ENCODE measurements around the gene RELA. TPM values are rescaled to one million over a fixed set of nuclear protein-coding genes. Genes with fewer than 3 reads are reported as not detected.

The RELA gene
- polyA plus RNA-seq, 4 donors = 32.2 to 46.9 (median 36.7) TPM

DNA sequence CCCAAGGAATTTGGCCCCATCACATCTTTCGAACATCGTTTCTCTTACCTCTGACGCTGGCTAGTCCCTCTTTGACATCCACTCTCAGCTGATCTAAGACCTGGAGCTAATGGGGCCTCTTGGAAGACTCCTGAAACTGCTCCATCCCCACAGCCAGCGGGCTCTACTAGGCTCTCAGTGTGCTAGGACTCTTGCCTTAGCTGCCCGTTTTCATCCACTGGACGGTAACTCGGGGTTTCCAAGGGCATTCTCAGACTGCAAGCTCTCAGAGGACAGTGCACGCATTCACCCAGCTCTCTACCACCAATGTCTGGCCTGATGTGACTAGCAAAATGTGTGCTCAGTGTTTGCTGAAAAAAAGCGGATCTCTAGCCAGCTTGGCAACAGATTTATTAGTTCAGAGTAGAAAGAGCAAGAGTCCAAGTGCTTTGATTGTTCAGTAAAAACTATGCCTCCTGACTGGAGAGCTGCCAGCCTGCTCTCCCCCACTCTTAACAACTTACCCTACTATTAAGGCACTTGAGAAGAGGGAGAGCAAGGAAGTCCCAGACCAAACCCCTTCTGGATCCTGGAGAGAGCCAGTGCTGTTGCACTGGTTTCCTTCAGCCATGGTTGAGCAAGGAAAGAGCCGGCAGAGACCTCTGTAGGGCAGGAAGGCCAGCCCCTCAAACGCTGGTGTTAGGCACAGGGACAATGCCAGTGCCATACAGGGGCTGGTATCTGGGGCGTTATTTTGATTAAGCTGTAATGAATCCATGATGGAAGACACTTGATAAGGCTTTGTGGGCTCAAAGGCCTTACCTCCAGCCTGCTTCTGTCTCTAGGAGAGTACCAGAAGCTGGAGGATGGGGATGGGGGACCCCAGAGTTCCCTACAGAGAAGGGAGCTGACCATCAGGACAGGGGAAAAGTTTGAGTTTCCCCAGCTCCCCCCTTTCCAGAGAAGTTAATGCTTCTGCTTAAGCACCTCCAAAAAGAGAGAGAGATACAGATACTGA, 9.2 kb downstream of the RELA start:
- FAIRE-seq (no peak), DNase-seq (peak; percentile 72 to 81)
- H3K9me3 ChIP-seq (ENCODE audit: control insufficient read depth in 2 of 2, insufficient read depth in 1 of 2, low read depth in 1 of 2, low read length in 1 of 2) = no peaks in the 10 kb centered on the region
- 9 to 29% (median 21%) methylated on average over 12 of the region's 12 CpGs for WGBS, 3 donors
- peak overlapping the region; percentile 66 to 97 (median 94) for H3K27ac ChIP-seq (ENCODE audit: low read depth in 1 of 3, low read length in 2 of 3)
- no peaks in the 10 kb centered on the region for H3K27me3 ChIP-seq (ENCODE audit: control insufficient read depth in 3 of 3, insufficient read depth in 3 of 3, low read length in 3 of 3)
- peaks cover 5 to 35% (median 7%) of the 10 kb centered on the region in 3 donors for H3K4me1 ChIP-seq (ENCODE audit: control insufficient read depth in 3 of 3, insufficient read depth in 2 of 3, low read depth in 1 of 3, low read length in 2 of 3)
- H3K36me3 ChIP-seq (ENCODE audit: control insufficient read depth in 3 of 3, insufficient read depth in 2 of 3, low read depth in 1 of 3, low read length in 3 of 3) = peaks cover 9 to 78% (median 13%) of the 10 kb centered on the region in 3 donors
- H3K4me3 ChIP-seq (ENCODE audit: low read depth in 1 of 3, low read length in 3 of 3) = peak overlapping the region in 2 of 3 donors; percentile 51 to 66

DNA sequence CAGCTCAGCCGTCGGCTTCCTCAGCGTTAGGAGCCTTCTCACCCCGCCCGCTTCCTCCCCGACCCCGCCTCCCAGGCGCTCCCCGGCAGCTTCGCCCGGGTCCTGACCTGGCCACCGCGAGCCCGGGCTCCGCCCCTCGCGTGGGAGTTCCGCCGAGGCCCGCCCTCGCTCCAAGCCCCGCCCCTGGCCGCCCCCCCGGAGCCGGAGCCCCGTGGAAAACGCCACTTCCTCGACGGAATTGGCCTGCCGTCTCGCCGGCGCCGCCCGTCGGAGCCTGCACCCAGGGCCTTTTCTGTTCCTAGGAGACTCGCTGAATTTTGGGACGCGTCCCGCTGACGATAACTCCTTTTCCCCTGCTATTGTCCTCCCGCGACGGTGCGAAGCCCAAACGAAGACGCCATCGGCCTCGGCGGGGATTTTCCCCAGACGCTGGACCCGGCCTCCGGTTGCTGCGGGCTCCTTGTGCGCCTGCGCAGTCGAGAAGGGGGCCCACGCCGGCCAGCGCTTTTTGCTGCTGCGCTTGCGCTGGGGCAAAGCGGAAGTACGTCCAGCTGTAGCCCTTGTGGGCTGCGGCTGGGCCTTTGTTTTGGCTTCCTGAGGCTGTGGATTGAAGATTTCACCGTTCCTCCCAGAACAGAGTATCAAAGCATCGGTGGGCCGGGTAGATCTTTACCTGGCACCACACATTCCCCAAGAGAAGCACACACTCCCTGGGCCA, 10.0 kb downstream of the RELA start:
- DNase-seq (peak; percentile 93 to 96), FAIRE-seq (no peak)
- H3K4me3 ChIP-seq (ENCODE audit: low read depth in 1 of 3, low read length in 3 of 3) = peak overlapping the region; percentile 38 to 66 (median 51)
- peaks cover 3 to 70% (median 10%) of the 10 kb centered on the region in 3 donors for H3K36me3 ChIP-seq (ENCODE audit: control insufficient read depth in 3 of 3, insufficient read depth in 2 of 3, low read depth in 1 of 3, low read length in 3 of 3)
- H3K27ac ChIP-seq (ENCODE audit: low read depth in 1 of 3, low read length in 2 of 3) = peak overlapping the region; percentile 85 to 97 (median 94)
- WGBS, 3 donors = 0 to 1% (median 1%) methylated on average over 62 to 68 of the region's 68 CpGs
- no peaks in the 10 kb centered on the region for H3K9me3 ChIP-seq (ENCODE audit: control insufficient read depth in 2 of 2, insufficient read depth in 1 of 2, low read depth in 1 of 2, low read length in 1 of 2)
- H3K4me1 ChIP-seq (ENCODE audit: control insufficient read depth in 3 of 3, insufficient read depth in 2 of 3, low read depth in 1 of 3, low read length in 2 of 3) = peaks cover 5 to 35% (median 7%) of the 10 kb centered on the region in 3 donors
- H3K27me3 ChIP-seq (ENCODE audit: control insufficient read depth in 3 of 3, insufficient read depth in 3 of 3, low read length in 3 of 3) = no peaks in the 10 kb centered on the region

DNA sequence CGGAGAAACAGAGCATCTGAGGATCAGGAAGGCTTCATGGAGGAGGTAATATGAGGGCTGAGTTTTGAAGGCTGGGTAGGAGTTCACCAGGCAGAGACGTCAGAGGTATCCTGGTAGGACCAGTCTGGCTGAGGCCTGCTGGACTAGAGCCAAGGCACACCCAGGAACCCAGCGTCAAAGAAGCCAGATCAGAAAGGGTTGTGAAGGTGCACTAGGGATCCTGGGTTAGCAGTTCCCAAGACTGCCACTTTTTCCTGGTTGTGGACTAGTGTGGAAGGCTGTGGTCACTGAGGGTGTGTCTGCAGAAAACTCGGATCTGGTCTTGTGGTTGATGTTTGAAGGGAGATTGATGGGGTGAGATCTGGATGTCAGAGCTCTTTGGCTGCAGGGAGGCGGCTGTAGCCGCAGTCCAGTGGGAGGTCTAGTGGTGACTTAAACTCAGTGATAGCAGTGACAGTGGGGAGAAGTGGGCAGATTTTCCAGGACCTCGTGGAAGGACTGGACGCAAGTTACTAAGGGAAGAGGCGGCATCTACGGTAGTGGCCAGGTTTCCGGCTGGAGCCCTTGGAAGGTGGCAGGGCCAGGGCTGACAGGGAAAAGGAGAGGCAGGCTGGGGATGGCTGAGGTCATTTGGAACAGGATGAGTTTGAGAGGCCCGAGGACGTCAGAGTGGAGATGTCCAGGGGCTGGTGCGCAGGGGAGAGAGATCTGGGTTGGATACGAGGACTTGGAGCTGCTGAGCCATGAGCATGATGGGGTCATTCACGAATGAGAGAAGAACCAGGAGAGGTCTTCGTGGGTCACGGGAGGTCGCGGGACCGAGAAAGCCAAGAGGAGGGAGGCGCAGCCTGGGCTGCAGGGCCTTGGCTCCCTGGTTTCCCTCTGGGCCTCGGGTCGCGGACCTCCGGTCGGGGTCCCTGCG, 10.9 kb downstream of the RELA start:
- Histone ChIP-seq H3K27me3 (ENCODE audit: control insufficient read depth in 3 of 3, insufficient read depth in 3 of 3, low read length in 3 of 3) (peaks cover 0 to 2% (median 0%) of the 10 kb centered on the region in 3 donors), H3K9me3 (ENCODE audit: control insufficient read depth in 2 of 2, insufficient read depth in 1 of 2, low read depth in 1 of 2, low read length in 1 of 2) (no peaks in the 10 kb centered on the region), H3K36me3 (ENCODE audit: control insufficient read depth in 3 of 3, insufficient read depth in 2 of 3, low read depth in 1 of 3, low read length in 3 of 3) (peaks cover 3 to 61% (median 4%) of the 10 kb centered on the region in 3 donors), H3K4me3 (ENCODE audit: low read depth in 1 of 3, low read length in 3 of 3) (peak overlapping the region in 2 of 3 donors; percentile 51 to 66), H3K4me1 (ENCODE audit: control insufficient read depth in 3 of 3, insufficient read depth in 2 of 3, low read depth in 1 of 3, low read length in 2 of 3) (peaks cover 5 to 35% (median 7%) of the 10 kb centered on the region in 3 donors), H3K27ac (ENCODE audit: low read depth in 1 of 3, low read length in 2 of 3) (peak overlapping the region; percentile 85 to 97 (median 94))
- DNase-seq = peak; percentile 43 to 84
- 16 to 27% (median 19%) methylated on average over 19 to 28 of the region's 28 CpGs for WGBS, 3 donors
- no peak for FAIRE-seq

DNA sequence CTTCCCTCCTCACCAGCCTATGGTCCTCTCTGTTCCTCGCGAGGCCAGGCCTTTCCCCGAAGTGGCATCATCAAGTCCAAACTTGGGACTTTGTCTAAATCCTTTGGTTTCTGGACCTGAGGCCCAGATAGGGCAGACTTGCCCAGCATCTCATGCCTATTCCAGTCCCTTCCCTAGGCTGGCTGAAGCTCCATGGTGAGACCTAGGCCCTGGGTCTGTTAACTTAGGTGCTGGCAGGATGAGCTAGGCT, 11.5 kb downstream of the RELA start:
- peak overlapping the region in 2 of 3 donors; percentile 62 to 97 for H3K27ac ChIP-seq (ENCODE audit: low read depth in 1 of 3, low read length in 2 of 3)

GRCh38 chr11:65650547-65651338, 12.0 kb downstream of the RELA start:
- Histone ChIP-seq H3K4me1 (ENCODE audit: control insufficient read depth in 3 of 3, insufficient read depth in 2 of 3, low read depth in 1 of 3, low read length in 2 of 3) (peaks cover 5 to 36% (median 7%) of the 10 kb centered on the region in 3 donors), H3K27me3 (ENCODE audit: control insufficient read depth in 3 of 3, insufficient read depth in 3 of 3, low read length in 3 of 3) (peaks cover 0 to 3% (median 0%) of the 10 kb centered on the region in 3 donors), H3K4me3 (ENCODE audit: low read depth in 1 of 3, low read length in 3 of 3) (no peak overlapping the region), H3K36me3 (ENCODE audit: control insufficient read depth in 3 of 3, insufficient read depth in 2 of 3, low read depth in 1 of 3, low read length in 3 of 3) (peaks cover 3 to 58% (median 4%) of the 10 kb centered on the region in 3 donors), H3K9me3 (ENCODE audit: control insufficient read depth in 2 of 2, insufficient read depth in 1 of 2, low read depth in 1 of 2, low read length in 1 of 2) (no peaks in the 10 kb centered on the region), H3K27ac (ENCODE audit: low read depth in 1 of 3, low read length in 2 of 3) (peak overlapping the region in 1 of 3 donors; percentile 97)
- no peak for FAIRE-seq
- WGBS, 3 donors = 65 to 70% (median 68%) methylated on average over 18 to 20 of the region's 20 CpGs
- no peak for DNase-seq

More for the DNA sequence above, 11.5 kb downstream of the RELA start:
- peaks cover 3 to 58% (median 4%) of the 10 kb centered on the region in 3 donors for H3K36me3 ChIP-seq (ENCODE audit: control insufficient read depth in 3 of 3, insufficient read depth in 2 of 3, low read depth in 1 of 3, low read length in 3 of 3)
- H3K27me3 ChIP-seq (ENCODE audit: control insufficient read depth in 3 of 3, insufficient read depth in 3 of 3, low read length in 3 of 3) = peaks cover 0 to 3% (median 0%) of the 10 kb centered on the region in 3 donors
- H3K4me3 ChIP-seq (ENCODE audit: low read depth in 1 of 3, low read length in 3 of 3) = no peak overlapping the region
- WGBS, 3 donors = 89 to 94% (median 94%) methylated on average over 3 of the region's 3 CpGs
- peaks cover 5 to 35% (median 7%) of the 10 kb centered on the region in 3 donors for H3K4me1 ChIP-seq (ENCODE audit: control insufficient read depth in 3 of 3, insufficient read depth in 2 of 3, low read depth in 1 of 3, low read length in 2 of 3)
- H3K9me3 ChIP-seq (ENCODE audit: control insufficient read depth in 2 of 2, insufficient read depth in 1 of 2, low read depth in 1 of 2, low read length in 1 of 2) = no peaks in the 10 kb centered on the region
- DNase-seq (no peak), FAIRE-seq (no peak)

DNA sequence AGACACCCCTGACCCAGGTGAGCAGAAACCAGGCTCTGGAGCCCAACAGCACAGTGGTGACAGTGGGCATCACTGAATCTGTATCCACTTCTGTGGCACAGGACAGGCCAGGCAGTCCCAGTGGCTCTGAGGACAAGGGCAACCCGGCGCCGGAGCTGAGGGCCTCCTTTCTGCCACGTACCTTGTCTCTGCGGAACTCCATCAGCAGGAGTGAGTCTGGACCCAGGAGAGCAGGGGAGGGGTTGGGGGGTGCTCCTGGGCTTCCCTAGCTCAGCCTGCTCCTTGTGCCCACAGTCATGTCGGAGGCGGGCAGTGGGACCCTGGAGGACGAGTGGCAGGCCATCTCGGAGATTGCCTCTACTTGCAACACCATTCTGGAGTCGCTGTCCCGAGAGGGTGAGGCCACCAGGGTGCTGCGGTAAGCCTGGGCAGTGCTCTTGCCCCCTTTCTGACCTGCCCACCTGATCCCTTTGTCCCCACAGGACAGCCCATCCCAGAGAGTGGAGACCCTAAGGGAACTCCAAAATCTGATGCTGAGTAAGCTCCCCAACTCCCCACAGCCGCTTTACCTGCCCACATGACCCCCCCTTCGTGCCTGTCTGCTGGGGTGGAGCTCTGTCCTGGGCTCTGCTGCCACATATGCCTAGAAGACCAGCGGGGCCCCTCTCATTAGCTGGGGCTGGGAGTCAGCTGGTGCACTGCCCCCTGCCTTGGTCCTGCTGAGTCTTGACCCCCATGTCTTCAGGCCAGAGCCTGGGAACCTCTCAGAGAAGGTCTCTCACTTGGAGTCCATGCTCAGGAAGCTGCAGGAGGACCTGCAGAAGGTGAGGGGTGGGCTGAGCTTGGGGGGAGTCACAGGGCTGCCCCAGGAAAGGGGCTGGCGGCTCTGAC, 12.8 kb downstream of the RELA start:
- H3K27ac ChIP-seq (ENCODE audit: low read depth in 1 of 3, low read length in 2 of 3) = peak overlapping the region in 1 of 3 donors; percentile 17
- no peak for FAIRE-seq
- WGBS, 3 donors = 82 to 88% (median 83%) methylated on average over 14 to 16 of the region's 16 CpGs
- peaks cover 0 to 3% (median 0%) of the 10 kb centered on the region in 3 donors for H3K27me3 ChIP-seq (ENCODE audit: control insufficient read depth in 3 of 3, insufficient read depth in 3 of 3, low read length in 3 of 3)
- H3K36me3 ChIP-seq (ENCODE audit: control insufficient read depth in 3 of 3, insufficient read depth in 2 of 3, low read depth in 1 of 3, low read length in 3 of 3) = peaks cover 0 to 57% (median 0%) of the 10 kb centered on the region in 3 donors
- no peak overlapping the region for H3K4me3 ChIP-seq (ENCODE audit: low read depth in 1 of 3, low read length in 3 of 3)
- H3K4me1 ChIP-seq (ENCODE audit: control insufficient read depth in 3 of 3, insufficient read depth in 2 of 3, low read depth in 1 of 3, low read length in 2 of 3) = peaks cover 5 to 40% (median 7%) of the 10 kb centered on the region in 3 donors
- DNase-seq = no peak
- H3K9me3 ChIP-seq (ENCODE audit: control insufficient read depth in 2 of 2, insufficient read depth in 1 of 2, low read depth in 1 of 2, low read length in 1 of 2) = no peaks in the 10 kb centered on the region
